Stimulated activated CD8-positive, alpha-beta memory T cell treated with anti-CD3 and anti-CD28 coated beads, Interleukin-4, amount 100 ng/mL, for 24 hours (primary cell): Measurements from ENCODE around the gene RIMKLB.
"Not testable (repeated sequence)": the region's sequence is repeated elsewhere in the genome, so short reads cannot be mapped to it uniquely, and the experiment has no call there.

ENCODE experiments used
- DNase-seq: peaks from one replicate; pipeline ENCODE4 v3.0.0-alpha.2; 2020; ENCODE audit warnings: low read depth

Gene RIMKLB

GRCh38 chr12:8695116-8695515, 2.7 kb upstream of the RIMKLB start:
- no peak for DNase-seq

GRCh38 chr12:8696442-8697090, 1.2 kb upstream of the RIMKLB start:
- DNase-seq, result no peak

DNA sequence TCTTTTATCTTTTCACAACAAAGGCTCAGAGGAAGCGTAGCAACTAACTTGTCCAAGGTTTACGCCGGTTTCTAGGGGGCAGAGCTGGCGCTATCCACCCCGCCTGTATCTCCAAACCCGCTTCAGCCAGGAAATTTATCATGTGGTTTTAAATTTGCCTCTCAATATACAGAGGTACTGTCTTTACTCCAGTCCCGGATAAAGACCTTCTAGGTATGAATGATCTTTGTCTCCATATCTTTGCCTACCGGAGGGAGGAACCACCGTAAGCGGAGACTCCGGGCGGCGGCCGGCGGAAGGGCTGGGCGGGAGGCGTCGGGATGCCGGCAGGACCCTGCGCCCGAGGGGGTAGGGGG, 693 bp upstream of the RIMKLB start:
- DNase-seq, result no peak

DNA sequence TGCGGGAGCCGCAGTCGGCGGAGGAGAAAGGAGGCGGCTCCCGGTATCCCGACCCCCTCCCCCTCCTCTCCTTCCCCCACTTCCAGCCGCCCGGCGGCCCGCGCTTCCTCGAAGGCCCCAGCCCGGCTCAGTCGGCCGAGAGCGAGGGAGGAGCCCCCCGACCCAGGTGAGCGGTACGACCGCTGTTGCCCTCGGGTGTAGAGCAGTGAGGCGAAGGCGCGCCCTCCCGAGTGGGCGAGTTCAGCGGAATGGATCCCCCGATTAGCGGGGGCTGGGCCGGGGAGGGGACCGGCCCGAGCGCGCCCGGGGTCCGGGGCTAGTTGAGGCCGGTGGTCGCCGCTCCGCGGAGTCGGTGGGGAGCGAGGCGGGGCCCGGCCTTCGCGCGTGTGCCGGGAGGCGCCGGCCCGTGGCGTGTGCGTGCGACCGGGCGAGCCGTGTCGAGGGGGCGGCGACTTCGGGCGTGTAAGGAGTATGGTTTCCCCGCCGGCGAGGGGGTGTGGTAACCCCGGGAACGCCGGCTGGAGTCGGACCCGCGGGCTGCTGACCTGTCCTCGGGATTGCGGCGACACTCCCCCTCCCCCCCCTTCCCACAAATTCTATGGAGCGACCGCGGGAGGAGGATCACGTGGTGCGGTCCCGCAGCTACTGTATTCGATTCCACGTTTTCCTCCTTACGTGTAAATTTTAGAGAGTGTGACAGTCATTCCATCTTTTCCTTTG, 501 bp downstream of the RIMKLB start:
- peak; percentile 33 for DNase-seq

GRCh38 chr12:8698879-8699278, 1.1 kb downstream of the RIMKLB start:
- DNase-seq, result no peak

DNA sequence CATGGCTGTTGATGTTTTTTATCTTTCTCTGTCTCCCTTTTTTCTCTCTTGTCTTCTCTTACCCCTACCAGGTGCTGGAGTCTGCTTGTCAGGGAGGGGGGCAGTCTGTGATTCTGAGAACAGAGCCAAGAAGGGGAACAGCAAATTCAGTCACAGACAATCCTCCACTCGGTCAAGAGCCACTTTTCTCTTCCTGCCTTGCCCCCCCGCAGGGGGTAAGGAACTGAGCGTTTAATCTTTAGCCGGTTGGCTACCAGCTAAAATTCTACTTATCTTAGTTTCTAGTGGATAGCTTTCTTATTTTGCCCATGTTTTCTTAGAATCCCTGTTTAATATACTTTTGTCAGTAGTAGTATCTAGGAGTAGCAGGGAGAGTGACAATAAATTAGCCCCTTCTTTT, 1.9 kb downstream of the RIMKLB start:
- no peak for DNase-seq

- DNase-seq, result no peak
Observed at GRCh38 chr12:8701046-8701660, 3.4 kb downstream of the RIMKLB start.

GRCh38 chr12:8702159-8702558, 4.4 kb downstream of the RIMKLB start:
- no peak for DNase-seq

- DNase-seq, result no peak
Observed at GRCh38 chr12:8709124-8709830, 11.5 kb downstream of the RIMKLB start.

DNA sequence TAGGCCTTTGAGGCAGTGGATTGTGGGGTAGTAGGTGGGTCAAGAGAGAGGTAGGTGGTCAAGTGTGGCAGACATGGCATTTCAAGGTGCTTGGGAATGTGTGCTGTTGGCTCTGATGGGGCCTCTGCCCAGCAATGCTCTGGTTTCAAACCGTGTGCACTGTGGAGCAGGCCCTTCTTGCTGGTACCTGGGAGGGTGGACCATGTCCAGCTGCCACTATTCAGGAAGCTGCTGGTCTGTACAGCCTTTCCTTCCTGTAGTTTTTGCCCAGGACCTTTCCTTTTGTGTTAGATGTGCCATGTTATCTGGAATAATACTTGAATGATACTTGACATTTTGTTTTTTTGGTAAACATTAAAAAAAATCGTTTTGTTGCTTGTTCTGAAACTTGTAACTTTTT, 14.8 kb downstream of the RIMKLB start:
- no peak for DNase-seq

- DNase-seq, result no peak
Observed at GRCh38 chr12:8722286-8722800, 24.6 kb downstream of the RIMKLB start.

GRCh38 chr12:8734873-8735381, 37.1 kb downstream of the RIMKLB start:
- no peak for DNase-seq

DNA sequence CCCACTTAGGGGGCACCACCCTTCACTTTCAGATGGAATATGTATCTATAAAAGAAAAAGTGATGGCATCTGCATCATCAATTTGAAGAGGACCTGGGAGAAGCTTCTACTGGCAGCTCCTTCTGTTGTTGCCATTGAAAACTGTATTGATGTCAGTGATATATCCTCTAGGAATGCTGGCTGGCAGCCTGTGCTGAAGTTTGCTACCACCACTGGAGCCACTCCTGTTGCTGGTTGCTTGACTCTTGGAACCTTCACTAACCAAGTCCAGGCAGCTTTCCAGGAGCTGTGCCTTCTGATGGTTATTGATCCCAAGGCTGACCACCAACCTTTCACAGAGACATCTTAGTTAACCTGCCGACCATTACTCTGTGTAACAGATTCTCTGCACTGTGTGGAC, 44.7 kb downstream of the RIMKLB start:
- no peak for DNase-seq

DNA sequence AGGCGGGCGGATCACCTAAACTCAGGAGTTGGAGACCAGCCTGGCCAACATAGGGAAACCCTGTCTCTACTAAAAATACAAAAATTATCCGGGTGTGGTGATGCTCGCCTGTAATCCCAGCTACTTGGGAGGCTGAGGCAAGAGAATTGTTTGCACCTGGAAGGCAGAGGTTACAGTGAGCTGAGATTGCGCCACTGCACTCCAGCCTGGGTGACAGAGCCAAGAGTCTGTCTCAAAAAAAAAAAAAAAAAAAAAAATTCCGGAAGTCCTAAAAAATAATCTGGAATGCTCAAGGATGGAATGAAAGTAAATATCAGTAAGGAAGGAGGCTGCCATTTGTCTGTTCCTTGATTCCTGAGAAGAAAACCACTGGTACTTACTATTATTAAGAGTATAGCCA, 45.3 kb downstream of the RIMKLB start:
- DNase-seq, result not testable (repeated sequence)

- DNase-seq, result not testable (repeated sequence)
Observed at GRCh38 chr12:8745631-8746030, 47.8 kb downstream of the RIMKLB start.

- DNase-seq, result no peak
Observed at GRCh38 chr12:8746046-8746445, 48.3 kb downstream of the RIMKLB start.

DNA sequence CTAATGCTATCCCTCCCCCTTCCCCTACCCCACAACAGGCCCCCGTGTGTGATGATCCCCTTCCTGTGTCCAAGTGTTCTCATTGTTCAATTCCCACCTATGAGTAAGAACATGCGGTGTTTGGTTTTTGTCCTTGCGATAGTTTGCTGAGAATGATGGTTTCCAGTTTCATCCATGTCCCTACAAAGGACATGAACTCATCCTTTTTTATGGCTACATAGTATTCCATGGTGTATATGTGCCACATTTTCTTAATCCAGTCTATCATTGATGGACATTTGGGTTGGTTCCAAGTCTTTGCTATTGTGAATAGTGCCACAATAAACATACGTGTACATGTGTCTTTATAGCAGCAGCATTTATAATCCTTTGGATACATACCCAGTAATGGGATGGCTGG, 62.3 kb downstream of the RIMKLB start:
- not testable (repeated sequence) for DNase-seq

- DNase-seq, result not testable (repeated sequence)
Observed at GRCh38 chr12:8762701-8763100, 64.9 kb downstream of the RIMKLB start.

GRCh38 chr12:8766121-8766520, 68.3 kb downstream of the RIMKLB start:
- not testable (repeated sequence) for DNase-seq

GRCh38 chr12:8770499-8770898, 72.7 kb downstream of the RIMKLB start:
- DNase-seq, result no peak

GRCh38 chr12:8771072-8771471, 73.3 kb downstream of the RIMKLB start:
- no peak for DNase-seq

- DNase-seq, result no peak
Observed at GRCh38 chr12:8773461-8773860, 75.7 kb downstream of the RIMKLB start.
